HEK293 (cell line): Measurements from ENCODE around the gene RNF187.

ENCODE experiments used
- EGR2 ChIP-seq: fragments of 450-650 bp; formaldehyde crosslinking; IDR thresholded peaks from 2 replicates; pipeline ENCODE4 v1.5.1; 2016; ENCODE audit warnings: low read depth, missing biosample characterization, missing genetic modification characterization
- KLF16 ChIP-seq: fragments of 450-650 bp; formaldehyde crosslinking; IDR thresholded peaks from 2 replicates; pipeline ENCODE4 v1.5.1; 2017; ENCODE audit warnings: missing biosample characterization, missing genetic modification characterization
- OVOL3 ChIP-seq: fragments of 450-650 bp; formaldehyde crosslinking; IDR thresholded peaks from 2 replicates; pipeline ENCODE4 v1.5.1; 2016; ENCODE audit warnings: missing biosample characterization, missing genetic modification characterization
- PRDM1 ChIP-seq: fragments of 450-650 bp; formaldehyde crosslinking; IDR thresholded peaks from 2 replicates; pipeline ENCODE4; 2016; ENCODE audit warnings: missing biosample characterization, missing genetic modification characterization
- SALL2 ChIP-seq: fragments of 450-650 bp; formaldehyde crosslinking; IDR thresholded peaks from 2 replicates; pipeline ENCODE4 v1.5.0; 2017; ENCODE audit warnings: missing biosample characterization, mild to moderate bottlenecking, missing genetic modification characterization, borderline replicate concordance
- SP3 ChIP-seq: fragments of 450-650 bp; formaldehyde crosslinking; IDR thresholded peaks from 2 replicates; pipeline ENCODE4 v1.5.1; 2016; ENCODE audit warnings: missing biosample characterization, missing genetic modification characterization
- WT1 ChIP-seq: fragments of 450-650 bp; formaldehyde crosslinking; IDR thresholded peaks from 2 replicates; pipeline ENCODE4 v1.5.1; 2016; ENCODE audit warnings: missing biosample characterization, missing genetic modification characterization
- ZBTB17 ChIP-seq: fragments of 450-650 bp; formaldehyde crosslinking; IDR thresholded peaks from 2 replicates; pipeline ENCODE4 v1.5.1; 2016; ENCODE audit warnings: missing biosample characterization, missing genetic modification characterization
- ZBTB7A ChIP-seq: fragments of 450-650 bp; formaldehyde crosslinking; IDR thresholded peaks from 2 replicates; pipeline ENCODE4 v1.5.1; 2016; ENCODE audit warnings: low read depth, missing biosample characterization, missing genetic modification characterization
- ZFP41 ChIP-seq: fragments of 450-650 bp; formaldehyde crosslinking; IDR thresholded peaks from 2 replicates; pipeline ENCODE4 v1.5.1; 2016; ENCODE audit warnings: missing biosample characterization, missing genetic modification characterization, borderline replicate concordance
- ZNF138 ChIP-seq: fragments of 450-650 bp; formaldehyde crosslinking; IDR thresholded peaks from 2 replicates; pipeline ENCODE4 v1.5.1; 2016; ENCODE audit warnings: missing biosample characterization, missing genetic modification characterization, borderline replicate concordance
- ZNF211 ChIP-seq: fragments of 450-650 bp; formaldehyde crosslinking; IDR thresholded peaks from 2 replicates; pipeline ENCODE4 v1.5.1; 2016; ENCODE audit warnings: low read depth, missing biosample characterization, missing genetic modification characterization
- ZNF311 ChIP-seq: fragments of 450-650 bp; formaldehyde crosslinking; IDR thresholded peaks from 2 replicates; pipeline ENCODE4 v1.5.1; 2017; ENCODE audit warnings: missing biosample characterization, missing genetic modification characterization, borderline replicate concordance
- ZNF529 ChIP-seq: fragments of 450-650 bp; formaldehyde crosslinking; IDR thresholded peaks from 2 replicates; pipeline ENCODE4 v1.5.1; 2017; ENCODE audit warnings: missing genetic modification characterization, missing biosample characterization; ENCODE audit not compliant: insufficient replicate concordance
- ZNF530 ChIP-seq: fragments of 450-650 bp; formaldehyde crosslinking; IDR thresholded peaks from 2 replicates; pipeline ENCODE4 v1.5.1; 2016; ENCODE audit warnings: low read depth, missing biosample characterization, missing genetic modification characterization
- ZNF610 ChIP-seq: fragments of 450-650 bp; formaldehyde crosslinking; IDR thresholded peaks from 2 replicates; pipeline ENCODE4 v1.5.1; 2016; ENCODE audit warnings: missing biosample characterization, missing genetic modification characterization, borderline replicate concordance
- ZNF623 ChIP-seq: fragments of 450-650 bp; formaldehyde crosslinking; IDR thresholded peaks from 2 replicates; pipeline ENCODE4 v1.5.1; 2016; ENCODE audit warnings: missing biosample characterization, missing genetic modification characterization
- ZNF654 ChIP-seq: fragments of 450-650 bp; formaldehyde crosslinking; IDR thresholded peaks from 2 replicates; pipeline ENCODE4 v1.5.1; 2016; ENCODE audit warnings: low read depth, missing biosample characterization, missing genetic modification characterization
- ZNF660 ChIP-seq: fragments of 450-650 bp; IDR thresholded peaks from 2 replicates; pipeline ENCODE4 v1.5.1; 2018; ENCODE audit warnings: missing biosample characterization, mild to moderate bottlenecking, missing genetic modification characterization
- TF ChIP-seq, protein P1 (sequence below): fragments of 450-650 bp; IDR thresholded peaks from 2 replicates; pipeline ENCODE4 v1.5.1; 2018; ENCODE audit warnings: missing biosample characterization, mild to moderate bottlenecking, missing genetic modification characterization
- TF ChIP-seq, protein P2 (sequence below): fragments of 450-650 bp; formaldehyde crosslinking; IDR thresholded peaks from 2 replicates; pipeline ENCODE4 v1.5.1; 2017; ENCODE audit warnings: missing biosample characterization, missing genetic modification characterization
- TF ChIP-seq, protein P3 (sequence below): fragments of 450-650 bp; formaldehyde crosslinking; IDR thresholded peaks from 2 replicates; pipeline ENCODE4 v1.5.1; 2017; ENCODE audit warnings: missing biosample characterization, missing genetic modification characterization
- TF ChIP-seq, protein P4 (sequence below): fragments of 450-650 bp; formaldehyde crosslinking; IDR thresholded peaks from 2 replicates; pipeline ENCODE4 v1.5.0; 2017; ENCODE audit warnings: missing biosample characterization, missing genetic modification characterization, borderline replicate concordance
- TF ChIP-seq, protein P5 (sequence below): fragments of 450-650 bp; formaldehyde crosslinking; IDR thresholded peaks from 2 replicates; pipeline ENCODE4 v1.5.1; 2017; ENCODE audit warnings: missing biosample characterization, missing genetic modification characterization
- TF ChIP-seq, protein P6 (sequence below): fragments of 450-650 bp; formaldehyde crosslinking; IDR thresholded peaks from 2 replicates; pipeline ENCODE4 v1.5.1; 2016; ENCODE audit warnings: missing biosample characterization, missing genetic modification characterization
- TF ChIP-seq, protein P7 (sequence below): fragments of 450-650 bp; IDR thresholded peaks from 2 replicates; pipeline ENCODE4 v1.5.1; 2018; ENCODE audit warnings: missing biosample characterization, missing genetic modification characterization

The RNF187 gene

DNA sequence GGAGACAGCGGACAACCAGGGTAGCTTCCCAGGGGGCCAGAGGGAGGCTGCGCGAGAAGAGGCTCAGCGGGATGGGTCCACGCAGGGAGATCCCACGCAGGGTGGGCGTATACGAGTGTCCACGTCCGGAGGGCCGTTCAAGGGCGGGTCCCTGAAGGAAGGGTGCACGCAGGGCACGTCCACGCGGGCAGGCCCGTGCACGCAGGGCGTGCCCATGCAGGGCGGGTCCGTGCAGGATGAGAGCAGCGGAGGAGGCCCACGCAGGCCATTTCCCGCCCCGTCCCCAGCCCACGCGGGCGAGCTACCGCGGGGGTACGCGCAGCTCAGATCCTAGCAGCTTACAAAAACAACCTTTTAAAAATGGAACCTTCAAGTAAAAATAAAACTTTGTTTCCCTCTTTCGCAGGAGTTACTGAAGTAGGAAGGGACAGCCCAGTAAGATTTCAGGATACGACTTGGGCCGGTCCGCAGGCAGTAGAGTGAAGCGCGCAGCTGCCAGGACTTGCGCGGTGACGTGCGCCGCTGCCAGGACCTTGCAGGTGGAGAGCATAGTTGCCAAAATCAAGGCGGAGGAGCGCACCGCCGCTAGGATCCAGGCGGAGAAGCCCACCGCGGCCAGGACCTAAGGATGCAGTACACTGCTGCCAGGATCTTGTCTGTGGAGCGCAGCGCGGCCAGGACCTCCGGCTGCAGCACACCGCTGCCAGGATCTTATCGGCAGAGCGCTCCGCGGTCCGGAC, 416 bp upstream of the RNF187 start (continued):
- TF ChIP-seq ZBTB17 (tag by site-specific recombination): peak; percentile 98
- peak; percentile 84 for TF ChIP-seq OVOL3 (tag by site-specific recombination)
- no peak for TF ChIP-seq SALL2
- TF ChIP-seq, protein P1, sequence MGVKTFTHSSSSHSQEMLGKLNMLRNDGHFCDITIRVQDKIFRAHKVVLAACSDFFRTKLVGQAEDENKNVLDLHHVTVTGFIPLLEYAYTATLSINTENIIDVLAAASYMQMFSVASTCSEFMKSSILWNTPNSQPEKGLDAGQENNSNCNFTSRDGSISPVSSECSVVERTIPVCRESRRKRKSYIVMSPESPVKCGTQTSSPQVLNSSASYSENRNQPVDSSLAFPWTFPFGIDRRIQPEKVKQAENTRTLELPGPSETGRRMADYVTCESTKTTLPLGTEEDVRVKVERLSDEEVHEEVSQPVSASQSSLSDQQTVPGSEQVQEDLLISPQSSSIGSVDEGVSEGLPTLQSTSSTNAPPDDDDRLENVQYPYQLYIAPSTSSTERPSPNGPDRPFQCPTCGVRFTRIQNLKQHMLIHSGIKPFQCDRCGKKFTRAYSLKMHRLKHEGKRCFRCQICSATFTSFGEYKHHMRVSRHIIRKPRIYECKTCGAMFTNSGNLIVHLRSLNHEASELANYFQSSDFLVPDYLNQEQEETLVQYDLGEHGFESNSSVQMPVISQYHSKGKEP (tag by site-specific recombination): no peak
- TF ChIP-seq PRDM1 (tag by site-specific recombination): 0 out of 2 replicates have a peak, but pooled peaks have one; percentile 28
- TF ChIP-seq ZNF311 (tag by site-specific recombination): no peak
- TF ChIP-seq ZNF530 (tag by site-specific recombination): no peak
- peak; percentile 83; the same call in 1 of the 2 replicates for TF ChIP-seq ZNF660 (tag by site-specific recombination)
- TF ChIP-seq SP3: peak; percentile 88
- TF ChIP-seq ZFP41 (tag by site-specific recombination): no peak
- peak; percentile 88 for TF ChIP-seq KLF16 (tag by site-specific recombination)
- no peak for TF ChIP-seq ZNF211
- peak; percentile 87 for TF ChIP-seq ZBTB7A (tag by site-specific recombination)
- TF ChIP-seq ZNF610 (tag by site-specific recombination): peak; percentile 89
- TF ChIP-seq, protein P2, sequence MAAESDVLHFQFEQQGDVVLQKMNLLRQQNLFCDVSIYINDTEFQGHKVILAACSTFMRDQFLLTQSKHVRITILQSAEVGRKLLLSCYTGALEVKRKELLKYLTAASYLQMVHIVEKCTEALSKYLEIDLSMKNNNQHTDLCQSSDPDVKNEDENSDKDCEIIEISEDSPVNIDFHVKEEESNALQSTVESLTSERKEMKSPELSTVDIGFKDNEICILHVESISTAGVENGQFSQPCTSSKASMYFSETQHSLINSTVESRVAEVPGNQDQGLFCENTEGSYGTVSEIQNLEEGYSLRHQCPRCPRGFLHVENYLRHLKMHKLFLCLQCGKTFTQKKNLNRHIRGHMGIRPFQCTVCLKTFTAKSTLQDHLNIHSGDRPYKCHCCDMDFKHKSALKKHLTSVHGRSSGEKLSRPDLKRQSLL (tag by site-specific recombination): peak; percentile 16; the same call in 1 of the 2 replicates
- no peak for TF ChIP-seq ZNF654 (tag by site-specific recombination)
- TF ChIP-seq, protein P3, sequence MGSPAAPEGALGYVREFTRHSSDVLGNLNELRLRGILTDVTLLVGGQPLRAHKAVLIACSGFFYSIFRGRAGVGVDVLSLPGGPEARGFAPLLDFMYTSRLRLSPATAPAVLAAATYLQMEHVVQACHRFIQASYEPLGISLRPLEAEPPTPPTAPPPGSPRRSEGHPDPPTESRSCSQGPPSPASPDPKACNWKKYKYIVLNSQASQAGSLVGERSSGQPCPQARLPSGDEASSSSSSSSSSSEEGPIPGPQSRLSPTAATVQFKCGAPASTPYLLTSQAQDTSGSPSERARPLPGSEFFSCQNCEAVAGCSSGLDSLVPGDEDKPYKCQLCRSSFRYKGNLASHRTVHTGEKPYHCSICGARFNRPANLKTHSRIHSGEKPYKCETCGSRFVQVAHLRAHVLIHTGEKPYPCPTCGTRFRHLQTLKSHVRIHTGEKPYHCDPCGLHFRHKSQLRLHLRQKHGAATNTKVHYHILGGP: no peak
- peak; percentile 70 for TF ChIP-seq WT1 (tag by site-specific recombination)
- TF ChIP-seq ZNF529: no peak
- TF ChIP-seq, protein P4, sequence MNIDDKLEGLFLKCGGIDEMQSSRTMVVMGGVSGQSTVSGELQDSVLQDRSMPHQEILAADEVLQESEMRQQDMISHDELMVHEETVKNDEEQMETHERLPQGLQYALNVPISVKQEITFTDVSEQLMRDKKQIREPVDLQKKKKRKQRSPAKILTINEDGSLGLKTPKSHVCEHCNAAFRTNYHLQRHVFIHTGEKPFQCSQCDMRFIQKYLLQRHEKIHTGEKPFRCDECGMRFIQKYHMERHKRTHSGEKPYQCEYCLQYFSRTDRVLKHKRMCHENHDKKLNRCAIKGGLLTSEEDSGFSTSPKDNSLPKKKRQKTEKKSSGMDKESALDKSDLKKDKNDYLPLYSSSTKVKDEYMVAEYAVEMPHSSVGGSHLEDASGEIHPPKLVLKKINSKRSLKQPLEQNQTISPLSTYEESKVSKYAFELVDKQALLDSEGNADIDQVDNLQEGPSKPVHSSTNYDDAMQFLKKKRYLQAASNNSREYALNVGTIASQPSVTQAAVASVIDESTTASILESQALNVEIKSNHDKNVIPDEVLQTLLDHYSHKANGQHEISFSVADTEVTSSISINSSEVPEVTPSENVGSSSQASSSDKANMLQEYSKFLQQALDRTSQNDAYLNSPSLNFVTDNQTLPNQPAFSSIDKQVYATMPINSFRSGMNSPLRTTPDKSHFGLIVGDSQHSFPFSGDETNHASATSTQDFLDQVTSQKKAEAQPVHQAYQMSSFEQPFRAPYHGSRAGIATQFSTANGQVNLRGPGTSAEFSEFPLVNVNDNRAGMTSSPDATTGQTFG (tag by site-specific recombination): no peak
- TF ChIP-seq EGR2 (tag by site-specific recombination): peak; percentile 99
- TF ChIP-seq, protein P5, sequence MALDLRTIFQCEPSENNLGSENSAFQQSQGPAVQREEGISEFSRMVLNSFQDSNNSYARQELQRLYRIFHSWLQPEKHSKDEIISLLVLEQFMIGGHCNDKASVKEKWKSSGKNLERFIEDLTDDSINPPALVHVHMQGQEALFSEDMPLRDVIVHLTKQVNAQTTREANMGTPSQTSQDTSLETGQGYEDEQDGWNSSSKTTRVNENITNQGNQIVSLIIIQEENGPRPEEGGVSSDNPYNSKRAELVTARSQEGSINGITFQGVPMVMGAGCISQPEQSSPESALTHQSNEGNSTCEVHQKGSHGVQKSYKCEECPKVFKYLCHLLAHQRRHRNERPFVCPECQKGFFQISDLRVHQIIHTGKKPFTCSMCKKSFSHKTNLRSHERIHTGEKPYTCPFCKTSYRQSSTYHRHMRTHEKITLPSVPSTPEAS (tag by site-specific recombination): peak; percentile 46; the same call in 1 of the 2 replicates
- TF ChIP-seq, protein P6, sequence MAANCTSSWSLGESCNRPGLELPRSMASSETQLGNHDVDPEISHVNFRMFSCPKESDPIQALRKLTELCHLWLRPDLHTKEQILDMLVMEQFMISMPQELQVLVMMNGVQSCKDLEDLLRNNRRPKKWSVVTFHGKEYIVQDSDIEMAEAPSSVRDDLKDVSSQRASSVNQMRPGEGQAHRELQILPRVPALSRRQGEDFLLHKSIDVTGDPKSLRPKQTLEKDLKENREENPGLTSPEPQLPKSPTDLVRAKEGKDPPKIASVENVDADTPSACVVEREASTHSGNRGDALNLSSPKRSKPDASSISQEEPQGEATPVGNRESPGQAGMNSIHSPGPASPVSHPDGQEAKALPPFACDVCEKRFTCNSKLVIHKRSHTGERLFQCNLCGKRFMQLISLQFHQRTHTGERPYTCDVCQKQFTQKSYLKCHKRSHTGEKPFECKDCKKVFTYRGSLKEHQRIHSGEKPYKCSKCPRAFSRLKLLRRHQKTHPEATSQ (tag by site-specific recombination): peak; percentile 92
- TF ChIP-seq ZNF623 (tag by site-specific recombination): peak; percentile 24; the same call in 1 of the 2 replicates
- TF ChIP-seq ZNF138 (tag by site-specific recombination): no peak
- TF ChIP-seq, protein P7, sequence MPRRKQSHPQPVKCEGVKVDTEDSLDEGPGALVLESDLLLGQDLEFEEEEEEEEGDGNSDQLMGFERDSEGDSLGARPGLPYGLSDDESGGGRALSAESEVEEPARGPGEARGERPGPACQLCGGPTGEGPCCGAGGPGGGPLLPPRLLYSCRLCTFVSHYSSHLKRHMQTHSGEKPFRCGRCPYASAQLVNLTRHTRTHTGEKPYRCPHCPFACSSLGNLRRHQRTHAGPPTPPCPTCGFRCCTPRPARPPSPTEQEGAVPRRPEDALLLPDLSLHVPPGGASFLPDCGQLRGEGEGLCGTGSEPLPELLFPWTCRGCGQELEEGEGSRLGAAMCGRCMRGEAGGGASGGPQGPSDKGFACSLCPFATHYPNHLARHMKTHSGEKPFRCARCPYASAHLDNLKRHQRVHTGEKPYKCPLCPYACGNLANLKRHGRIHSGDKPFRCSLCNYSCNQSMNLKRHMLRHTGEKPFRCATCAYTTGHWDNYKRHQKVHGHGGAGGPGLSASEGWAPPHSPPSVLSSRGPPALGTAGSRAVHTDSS (tag by site-specific recombination): peak; percentile 40; the same call in 1 of the 2 replicates
